Body of pancreas (tissue), 4 donors: ENCODE results near the gene GNAT1. TPM values are rescaled to one million over a fixed set of nuclear protein-coding genes. Genes with fewer than 3 reads are reported as not detected.
A peak's percentile ranks its signal among the peaks of the same experiment; 100 is the strongest.

Source experiments
- ATAC-seq: fragments of 150-250 bp; one replicate; pipeline ENCODE4 v1.9.1; 2016
- DNase-seq, 4 donors: peaks; one replicate each; pipeline ENCODE4 v3.0.0-alpha.2; 2019
- H3K27ac ChIP-seq, 4 donors: fragments of 200-600 bp; sonication (generic); 1 replicate in 3 of 4; 2 replicates in 1 of 4; pipeline versions ENCODE4 v1.5.1 to v1.6.1; 2016 to 2019; ENCODE audit warnings: mild to moderate bottlenecking in 1 of 4, mixed read lengths in 1 of 4, moderate library complexity in 1 of 4
- H3K27me3 ChIP-seq, 2 donors: fragments of 200-600 bp; sonication (generic); one replicate each; pipeline ENCODE4 v1.6.0; 2016; ENCODE audit warnings: mild to moderate bottlenecking in 1 of 2
- H3K36me3 ChIP-seq, 2 donors: fragments of 200-600 bp; sonication (generic); replicated peaks in 1 of 2; 2 replicates each; pipeline ENCODE4 v1.5.1; 2016; ENCODE audit warnings: low read depth in 2 of 2; ENCODE audit not compliant: insufficient read depth in 1 of 2
- H3K4me1 ChIP-seq: fragments of 200-600 bp; sonication (generic); one replicate; pipeline ENCODE4 v1.6.0; 2016
- H3K4me3 ChIP-seq, 2 donors: fragments of 200-600 bp; sonication (generic); 1 replicate in 1 of 2; 2 replicates in 1 of 2; pipeline ENCODE4 v1.5.1; 2016 to 2019
- H3K9me3 ChIP-seq, 3 donors: fragments of 200-600 bp; sonication (generic); 1 replicate in 2 of 3; 2 replicates in 1 of 3; pipeline ENCODE4 v1.5.1; 2016
- POLR2A ChIP-seq, 3 donors: fragments of 450-650 bp; IDR thresholded peaks; one replicate each; pipeline ENCODE4 v1.6.1; 2016; ENCODE audit warnings: antibody characterized with exemption in 3 of 3, mild to moderate bottlenecking in 2 of 3
- WGBS, 2 donors: methylation state at CpG; one replicate each; pipeline ENCODE4 v1.1.5; 2017; 5-methylcytosine and 5-hydroxymethylcytosine counted together
- intact Hi-C: fragments of 100-400 bp; cut with DNase I; formaldehyde crosslinking; loops from one replicate; pipeline ENCODE4 v1.15.1; 2023
- total RNA-seq, 2 donors: library from RNA; depleted of rRNA; stranded (reverse); fragments of >200 nt; gene quantifications; one replicate each; pipeline ENCODE4 v1.1.0, GENCODE V29; 2016
- TF ChIP-seq, protein P1 (sequence below), 7 experiments: fragments of 450-650 bp in 4 of 7; fragments of 200-600 bp in 3 of 7; sonication (generic) in 3 of 7; IDR thresholded peaks; one replicate each; pipeline ENCODE4 v1.5.1; 2016 to 2019; ENCODE audit warnings: antibody characterized with exemption in 7 of 7

Gene GNAT1
- total RNA-seq, 2 donors from 2014 or later, result not detected

DNA sequence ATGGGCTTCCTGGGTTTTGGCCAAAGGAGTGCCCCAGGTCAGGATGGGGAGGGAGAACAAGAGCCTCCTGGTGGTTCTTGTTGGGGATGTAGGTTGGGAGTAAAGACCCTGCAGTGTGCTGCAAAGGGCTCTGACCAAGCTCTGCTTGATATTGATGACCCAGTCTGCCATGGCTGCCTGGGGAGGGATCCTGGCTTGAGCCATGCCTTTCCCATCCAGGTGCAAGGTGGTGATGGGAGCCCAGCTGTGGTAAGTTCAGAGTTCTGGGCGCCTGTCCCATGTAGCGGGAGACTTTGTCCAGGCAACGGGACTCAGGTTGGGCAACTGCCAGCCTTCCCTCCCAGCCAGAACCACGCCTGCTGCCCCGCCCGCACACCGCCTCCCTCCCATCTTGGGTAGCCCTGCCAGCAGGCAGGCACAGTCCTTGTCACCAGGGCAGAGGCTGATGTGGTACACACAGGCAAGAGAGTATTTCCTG, 47.2 kb downstream of the GNAT1 start:
- Histone ChIP-seq H3K9me3 (no peaks in the 10 kb centered on the region), H3K4me1 (peaks cover 69% of the 10 kb centered on the region), H3K27ac (peak overlapping the region; percentile 48 to 87 (median 80)), H3K27me3 (no peaks in the 10 kb centered on the region), H3K4me3 (no peak overlapping the region), H3K36me3 (no peaks in the 10 kb centered on the region)
- no peak for TF ChIP-seq POLR2A (IDR thresholded peaks at IDR 0.05)
- TF ChIP-seq, protein P1, sequence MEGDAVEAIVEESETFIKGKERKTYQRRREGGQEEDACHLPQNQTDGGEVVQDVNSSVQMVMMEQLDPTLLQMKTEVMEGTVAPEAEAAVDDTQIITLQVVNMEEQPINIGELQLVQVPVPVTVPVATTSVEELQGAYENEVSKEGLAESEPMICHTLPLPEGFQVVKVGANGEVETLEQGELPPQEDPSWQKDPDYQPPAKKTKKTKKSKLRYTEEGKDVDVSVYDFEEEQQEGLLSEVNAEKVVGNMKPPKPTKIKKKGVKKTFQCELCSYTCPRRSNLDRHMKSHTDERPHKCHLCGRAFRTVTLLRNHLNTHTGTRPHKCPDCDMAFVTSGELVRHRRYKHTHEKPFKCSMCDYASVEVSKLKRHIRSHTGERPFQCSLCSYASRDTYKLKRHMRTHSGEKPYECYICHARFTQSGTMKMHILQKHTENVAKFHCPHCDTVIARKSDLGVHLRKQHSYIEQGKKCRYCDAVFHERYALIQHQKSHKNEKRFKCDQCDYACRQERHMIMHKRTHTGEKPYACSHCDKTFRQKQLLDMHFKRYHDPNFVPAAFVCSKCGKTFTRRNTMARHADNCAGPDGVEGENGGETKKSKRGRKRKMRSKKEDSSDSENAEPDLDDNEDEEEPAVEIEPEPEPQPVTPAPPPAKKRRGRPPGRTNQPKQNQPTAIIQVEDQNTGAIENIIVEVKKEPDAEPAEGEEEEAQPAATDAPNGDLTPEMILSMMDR (IDR thresholded peaks at IDR 0.05), result no peak
- intact Hi-C loops, result no loop called here
- peak; percentile 62 for ATAC-seq
- DNase-seq, result peak; percentile 96 to 98 (median 97)
- WGBS, 2 donors, result 0 to 4% methylated on average over 6 to 7 of the region's 7 CpGs

DNA sequence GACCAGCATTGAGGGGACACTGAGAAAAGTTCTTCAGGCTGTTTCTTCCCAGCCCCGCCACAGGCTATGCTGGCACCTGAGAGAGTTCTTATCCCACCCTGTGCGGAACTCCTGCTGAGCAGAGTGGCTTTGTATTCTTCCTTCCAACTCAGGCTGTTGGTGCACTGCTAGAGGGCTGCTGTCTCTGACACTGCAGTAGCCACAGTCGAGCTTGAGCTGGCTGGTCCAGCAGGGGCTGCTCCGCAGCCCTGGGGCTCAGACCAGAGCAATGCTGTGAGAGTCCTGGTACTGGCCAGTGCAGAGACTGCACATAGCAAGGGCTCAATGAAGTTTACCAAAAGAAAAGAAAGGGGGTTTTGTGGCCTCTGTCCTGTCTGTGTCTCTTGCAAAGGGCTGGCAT, 48.2 kb downstream of the GNAT1 start:
- no peaks in the 10 kb centered on the region for H3K27me3 ChIP-seq
- H3K4me1 ChIP-seq, result peaks cover 69% of the 10 kb centered on the region
- TF ChIP-seq, protein P1 (IDR thresholded peaks at IDR 0.05), result no peak
- no peak for TF ChIP-seq POLR2A (IDR thresholded peaks at IDR 0.05)
- DNase-seq (no peak), ATAC-seq (no peak)
- H3K4me3 ChIP-seq, result no peak overlapping the region
- intact Hi-C loops, result no loop called here
- no peaks in the 10 kb centered on the region for H3K9me3 ChIP-seq
- H3K36me3 ChIP-seq, result no peaks in the 10 kb centered on the region
- peak overlapping the region in 3 of 4 donors; percentile 76 to 87 (median 84) for H3K27ac ChIP-seq
- 73 to 90% methylated on average over 3 to 4 of the region's 4 CpGs for WGBS, 2 donors

DNA sequence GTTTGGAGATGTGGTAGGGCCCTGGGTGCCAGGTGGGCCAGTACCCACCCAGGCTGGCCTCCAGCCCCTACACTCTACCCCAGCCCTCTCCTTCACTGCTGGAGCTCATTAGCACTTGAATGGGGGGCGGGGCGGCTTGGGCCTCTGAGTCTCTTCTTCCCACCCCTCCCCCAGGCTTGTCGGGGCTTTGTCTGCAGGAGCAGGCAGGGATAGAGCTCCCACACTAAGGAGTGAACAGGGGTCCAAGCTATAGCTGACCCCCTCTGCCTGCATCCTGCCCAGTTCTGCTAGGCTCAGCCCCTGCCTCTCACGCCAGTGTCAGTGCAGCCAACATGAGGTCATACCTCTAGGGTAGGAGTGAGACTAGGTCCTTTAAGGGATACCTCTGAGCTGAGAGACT, 49.8 kb downstream of the GNAT1 start:
- H3K4me3 ChIP-seq, result no peak overlapping the region

DNA sequence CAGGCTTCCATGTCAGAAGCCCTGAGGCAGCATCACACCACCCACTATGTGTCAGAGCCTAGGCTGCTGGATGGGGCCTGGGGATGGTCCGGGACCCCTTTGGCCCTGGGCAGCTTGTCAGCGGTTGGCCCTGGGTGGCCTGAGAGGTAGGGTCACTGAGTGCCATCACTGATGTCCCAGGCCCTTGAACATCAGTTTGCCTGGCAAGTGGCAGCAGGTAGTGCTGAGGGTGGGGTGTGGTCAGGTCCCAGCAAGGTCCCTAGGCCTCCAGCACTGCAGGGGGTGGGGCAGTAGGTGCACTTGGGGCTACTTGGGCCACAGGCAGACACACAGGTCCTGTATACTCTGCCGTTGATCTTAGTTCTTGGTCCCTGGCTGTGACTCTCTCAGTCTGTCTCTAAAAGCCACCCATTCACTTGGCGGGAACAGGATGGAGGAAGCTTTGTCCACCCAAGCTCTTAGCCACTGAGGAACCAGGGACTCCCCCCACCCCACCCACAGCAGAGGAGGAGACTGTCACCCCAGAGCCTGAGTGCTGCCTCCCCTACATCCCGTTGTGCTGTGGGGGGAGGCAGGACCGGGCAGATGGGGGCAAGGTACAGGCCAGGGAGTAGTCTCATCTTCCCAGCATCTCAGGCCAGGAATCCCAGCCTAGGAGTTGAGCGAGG, 50.4 kb downstream of the GNAT1 start:
- peak overlapping the region in 2 of 4 donors; percentile 74 to 80 for H3K27ac ChIP-seq
- no peak overlapping the region for H3K4me3 ChIP-seq
- intact Hi-C loops, result no loop called here
- H3K4me1 ChIP-seq, result peaks cover 74% of the 10 kb centered on the region
- H3K27me3 ChIP-seq, result no peaks in the 10 kb centered on the region
- no peaks in the 10 kb centered on the region for H3K36me3 ChIP-seq
- 56 to 65% methylated on average over 6 to 7 of the region's 7 CpGs for WGBS, 2 donors
- H3K9me3 ChIP-seq, result no peaks in the 10 kb centered on the region
- DNase-seq (no peak), ATAC-seq (no peak)
- no peak for TF ChIP-seq POLR2A (IDR thresholded peaks at IDR 0.05)
- TF ChIP-seq, protein P1 (IDR thresholded peaks at IDR 0.05), result no peak

More for the DNA sequence above, 49.8 kb downstream of the GNAT1 start:
- TF ChIP-seq, protein P1 (IDR thresholded peaks at IDR 0.05), result no peak
- ATAC-seq (no peak), DNase-seq (no peak)
- Histone ChIP-seq H3K27ac (peak overlapping the region in 2 of 4 donors; percentile 74 to 80), H3K27me3 (no peaks in the 10 kb centered on the region), H3K36me3 (no peaks in the 10 kb centered on the region), H3K4me1 (peaks cover 73% of the 10 kb centered on the region), H3K9me3 (no peaks in the 10 kb centered on the region)
- WGBS, 2 donors, result 70 to 78% methylated on average over 1 to 4 of the region's 4 CpGs
- intact Hi-C loops, result no loop called here

DNA sequence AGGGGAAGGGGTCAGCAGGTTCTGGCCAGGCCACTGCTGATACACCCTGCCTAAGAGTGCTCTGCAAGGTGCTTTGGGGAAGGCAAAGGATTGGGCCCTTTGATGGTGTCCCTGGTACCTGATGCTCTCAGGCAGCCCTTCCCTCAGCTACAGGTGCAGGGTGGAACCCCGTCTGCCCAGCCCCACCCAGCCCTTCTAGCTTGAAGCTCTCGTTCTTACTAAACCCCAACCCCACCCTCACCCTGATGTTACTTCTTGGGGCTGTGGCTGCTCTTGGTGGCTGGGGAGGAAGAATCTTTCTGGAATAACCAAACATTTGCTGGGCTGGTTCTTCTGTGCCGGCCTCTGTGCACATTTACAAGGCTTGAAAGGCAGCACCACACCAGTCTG, 51.0 kb downstream of the GNAT1 start:
- Histone ChIP-seq H3K4me3 (no peak overlapping the region), H3K36me3 (no peaks in the 10 kb centered on the region), H3K27me3 (no peaks in the 10 kb centered on the region), H3K4me1 (peaks cover 69% of the 10 kb centered on the region), H3K9me3 (no peaks in the 10 kb centered on the region), H3K27ac (peak overlapping the region in 3 of 4 donors; percentile 38 to 80 (median 74))
- WGBS, 2 donors, result 58 to 76% methylated on average over 2 to 3 of the region's 3 CpGs
- DNase-seq, result no peak
- no peak for TF ChIP-seq POLR2A (IDR thresholded peaks at IDR 0.05)
- TF ChIP-seq, protein P1 (IDR thresholded peaks at IDR 0.05), result no peak
- intact Hi-C loops, result no loop called here
- no peak for ATAC-seq
